Peyer's patch (tissue), 4 donors: ENCODE results near the gene MLPH.

Experiments
- CTCF ChIP-seq, 6 experiments: fragments of 450-650 bp in 4 of 6; fragments of 200-600 bp in 2 of 6; sonication (generic) in 1 of 6; IDR thresholded peaks; one replicate each; pipeline ENCODE4 v1.5.1; 2017 to 2019; ENCODE audit warnings: antibody characterized with exemption in 6 of 6, mild to moderate bottlenecking in 3 of 6, moderate library complexity in 1 of 6
- POLR2A ChIP-seq, 2 donors: fragments of 450-650 bp; IDR thresholded peaks; one replicate each; pipeline ENCODE4 v1.5.1; 2017; ENCODE audit warnings: antibody characterized with exemption in 2 of 2, mild to moderate bottlenecking in 2 of 2, moderate library complexity in 2 of 2

GRCh38 chr2:237508361-237508760 is 21.3 kb downstream of the MLPH start:
- TF ChIP-seq POLR2A (IDR thresholded peaks at IDR 0.05) (no peak), CTCF (IDR thresholded peaks at IDR 0.05) (no peak)
